ENCODE results near the gene GTPBP4.

Gene GTPBP4

DNA sequence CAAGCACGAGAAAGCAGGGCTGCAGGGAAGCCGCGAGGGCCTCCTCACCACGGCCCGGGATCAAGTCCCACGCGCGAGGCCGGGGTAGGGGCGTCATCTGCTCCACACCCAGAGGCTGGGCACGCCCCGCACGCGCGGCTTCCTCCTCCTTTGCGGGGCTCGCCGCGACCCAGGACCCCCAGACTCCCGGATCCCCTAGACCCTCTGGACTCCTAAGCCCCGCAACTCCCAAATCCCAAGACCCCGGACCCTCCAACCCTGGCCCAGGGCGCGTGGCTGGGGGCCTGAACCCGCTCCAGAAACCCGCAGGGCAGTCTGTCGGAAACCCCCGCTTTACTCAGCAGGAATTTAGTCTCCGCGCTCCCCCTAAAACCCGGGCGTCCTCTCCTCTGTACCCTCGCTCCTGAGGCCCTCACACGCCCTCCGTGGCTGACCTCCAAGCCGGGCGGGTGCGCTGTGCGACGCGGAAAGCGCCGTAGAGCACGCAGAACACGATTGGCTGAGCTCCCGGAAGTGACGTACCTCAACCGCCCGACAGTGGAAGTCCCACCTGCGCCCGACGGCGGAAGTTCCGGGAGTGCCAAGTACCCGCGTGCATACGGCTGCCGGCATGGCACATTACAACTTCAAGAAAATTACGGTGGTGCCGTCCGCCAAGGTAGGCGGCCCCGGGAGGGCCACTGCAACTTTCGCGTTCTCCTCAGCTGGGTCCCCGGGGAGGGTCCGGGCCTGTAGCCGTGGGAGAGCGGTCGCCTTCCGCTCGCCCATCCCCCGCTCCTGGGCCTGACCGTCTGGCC, at the start of gene GTPBP4:
Gene GTPBP4, plus strand, starts transcription at position 565 of the 797 bp plus-strand sequence. Its CDS starts 46 bp downstream, at position 611.
- DNase-seq = peak; percentile 98 to 99 (median 99)

GRCh38 chr10:938941-939678, 49.1 kb upstream of the GTPBP4 start:
- no peak for DNase-seq

DNA sequence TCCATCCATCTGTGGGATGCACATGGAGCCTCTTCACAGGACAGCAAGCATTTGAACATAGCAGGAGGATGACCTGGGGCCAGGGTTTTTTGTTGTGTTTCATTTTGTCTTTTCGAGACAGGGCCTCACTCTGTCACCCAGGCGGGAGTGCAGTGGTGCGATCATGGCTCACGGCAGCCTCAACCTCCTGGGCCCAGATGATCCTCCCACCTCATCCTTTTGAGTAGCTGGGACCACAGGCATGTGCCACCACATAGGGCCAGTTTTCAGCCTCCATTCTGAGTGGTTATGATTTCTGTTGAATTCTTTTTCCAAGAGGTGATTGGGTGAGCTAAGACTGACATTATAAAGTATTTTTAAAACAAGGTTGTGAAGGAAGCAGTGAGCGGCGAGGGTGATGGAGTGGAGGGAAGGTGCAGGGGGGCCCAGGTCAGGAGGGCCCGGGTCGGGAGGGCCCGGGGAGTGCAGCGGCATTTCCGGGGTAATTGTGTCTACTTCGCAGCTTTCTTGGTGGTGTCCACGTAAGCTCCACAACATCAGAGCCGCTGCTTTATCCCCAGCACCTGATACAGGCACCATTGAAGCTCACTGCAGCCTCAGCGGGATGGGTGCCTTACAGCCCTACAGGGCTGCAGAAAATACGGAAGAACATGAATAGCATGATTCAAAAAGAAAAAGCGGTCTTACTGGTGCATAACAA, 44.8 kb upstream of the GTPBP4 start:
- DNase-seq = no peak

- DNase-seq = peak; percentile 95 to 96 (median 95)
These were observed 44.0 kb upstream of the GTPBP4 start for GRCh38 chr10:944034-944831.

- no peak for DNase-seq
These were observed 42.5 kb upstream of the GTPBP4 start for GRCh38 chr10:945778-946177.

DNA sequence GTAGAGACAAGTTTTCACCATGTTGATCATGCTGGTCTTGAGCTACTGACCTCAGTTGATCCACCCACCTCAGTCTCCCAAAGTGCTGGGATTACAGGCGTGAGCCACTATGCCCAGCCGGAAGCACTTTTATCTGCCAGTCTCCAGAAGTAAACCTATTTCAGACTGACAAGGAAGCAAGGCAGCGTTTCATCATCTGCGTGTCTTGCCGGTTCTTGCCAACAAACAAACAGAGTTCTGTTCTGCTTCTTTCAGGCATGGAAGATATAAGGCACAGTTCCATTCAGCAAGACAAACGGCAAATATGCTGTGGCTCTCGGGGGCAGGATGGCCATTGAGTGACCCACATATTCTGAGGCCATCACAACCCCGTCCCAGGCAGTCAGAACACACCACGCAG, 41.2 kb upstream of the GTPBP4 start:
- DNase-seq = no peak

DNA sequence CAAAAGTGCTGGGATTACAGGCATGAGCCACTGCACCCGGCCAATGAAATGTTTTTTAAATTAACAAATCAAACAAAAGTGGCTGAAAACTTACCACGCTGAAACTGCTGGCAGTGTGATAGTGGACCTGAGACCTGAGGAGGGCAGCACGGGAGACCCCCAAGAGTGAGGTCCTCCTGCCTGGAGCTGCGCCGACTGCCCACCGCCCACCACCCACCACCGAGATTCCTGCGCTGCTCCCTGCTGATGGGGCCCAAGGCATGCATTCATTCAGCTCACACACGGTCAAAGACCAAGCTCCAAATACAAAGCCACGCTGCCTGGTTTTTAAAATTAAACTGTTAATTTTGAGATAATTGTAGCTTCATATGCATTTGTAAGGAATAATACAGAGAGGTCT, 40.4 kb upstream of the GTPBP4 start:
- DNase-seq = no peak

- no peak for DNase-seq
These were observed 39.9 kb upstream of the GTPBP4 start for GRCh38 chr10:948347-948746.

GRCh38 chr10:949446-949845, 38.8 kb upstream of the GTPBP4 start:
- DNase-seq = no peak

GRCh38 chr10:953836-954235, 34.4 kb upstream of the GTPBP4 start:
- DNase-seq = no peak

- DNase-seq = no peak
These were observed 33.8 kb upstream of the GTPBP4 start for GRCh38 chr10:954396-954795.

GRCh38 chr10:955127-955819, 33.0 kb upstream of the GTPBP4 start:
- no peak for DNase-seq

GRCh38 chr10:955820-956217, 32.4 kb upstream of the GTPBP4 start:
- DNase-seq = no peak

DNA sequence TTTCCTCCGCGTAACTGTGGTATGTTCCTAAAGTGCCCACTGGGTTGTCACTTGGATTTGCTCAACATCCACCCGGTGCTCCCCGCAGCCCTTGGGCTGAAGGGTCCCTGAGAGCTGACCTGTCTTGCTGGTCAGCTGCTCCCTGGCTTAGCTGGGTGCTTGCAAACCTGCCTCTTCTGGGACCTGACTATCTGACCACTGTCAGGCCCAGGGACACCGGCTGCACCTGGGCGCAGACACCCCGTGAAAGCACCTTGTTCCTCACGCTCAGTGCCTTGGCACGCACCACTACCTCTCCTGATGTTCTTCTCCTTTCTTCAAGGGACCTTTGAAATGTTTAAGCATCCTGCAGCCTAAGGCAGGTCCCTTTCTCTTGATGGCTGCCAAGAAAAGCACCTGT, 30.1 kb upstream of the GTPBP4 start:
- no peak for DNase-seq

DNA sequence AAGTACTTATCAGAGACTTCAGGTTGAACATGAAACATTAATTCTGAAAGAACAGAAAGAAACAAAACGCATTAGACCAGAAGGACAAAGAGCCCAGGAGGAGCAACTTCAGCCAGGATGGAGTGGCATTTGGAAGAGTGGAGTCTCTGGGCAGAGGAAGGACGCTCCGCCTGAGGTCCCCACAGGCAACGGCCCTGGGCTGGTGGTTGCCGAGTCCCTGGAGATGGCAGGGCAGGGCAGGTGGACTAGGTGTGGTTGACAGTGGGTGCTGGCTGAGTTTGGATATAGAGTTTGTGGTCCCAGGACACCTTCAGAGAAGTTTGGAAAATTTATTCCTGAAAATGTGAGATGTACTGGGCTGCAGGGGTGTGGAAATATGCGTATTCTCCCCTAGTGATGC, 29.4 kb upstream of the GTPBP4 start:
- DNase-seq = no peak

DNA sequence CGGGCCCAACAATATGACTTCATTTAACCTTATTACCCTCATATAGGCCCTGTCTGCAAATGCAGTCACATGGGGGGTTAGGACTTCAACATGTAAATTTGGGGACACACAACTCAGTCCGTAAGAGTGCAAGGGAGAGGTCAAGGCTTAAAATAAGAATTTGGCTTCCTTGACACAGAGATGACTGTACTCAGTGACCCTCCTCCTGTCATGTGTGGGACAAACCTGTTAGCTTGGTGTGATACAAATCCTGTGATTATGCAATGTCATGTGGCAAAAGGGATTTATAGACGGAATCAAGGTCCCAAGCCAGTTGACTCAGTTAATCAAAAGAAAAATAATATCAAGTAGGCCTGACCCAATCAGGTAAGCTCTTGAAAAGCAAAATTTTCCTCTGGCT, 25.9 kb upstream of the GTPBP4 start:
- no peak for DNase-seq

- DNase-seq = no peak
These were observed 25.0 kb upstream of the GTPBP4 start for GRCh38 chr10:963186-963585.

DNA sequence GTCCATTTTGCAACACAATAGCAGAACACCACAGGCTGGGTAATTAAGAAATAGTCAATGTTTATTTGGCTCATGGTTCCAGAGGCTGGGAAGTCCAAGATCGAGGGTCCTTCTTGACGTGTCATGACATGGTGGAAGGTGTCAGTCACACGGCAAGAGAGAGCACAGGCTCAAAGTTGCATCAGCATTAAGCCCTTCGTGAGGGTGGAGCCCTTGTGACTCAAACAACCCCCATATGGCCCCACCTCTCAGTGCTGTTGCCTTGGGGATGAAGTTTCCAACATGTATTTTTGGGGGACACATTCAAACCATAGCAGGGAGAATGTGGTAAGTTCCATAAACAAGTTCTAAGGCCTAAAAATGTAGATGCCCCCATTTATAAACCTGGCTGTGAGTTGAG, 24.6 kb upstream of the GTPBP4 start:
- no peak for DNase-seq

DNA sequence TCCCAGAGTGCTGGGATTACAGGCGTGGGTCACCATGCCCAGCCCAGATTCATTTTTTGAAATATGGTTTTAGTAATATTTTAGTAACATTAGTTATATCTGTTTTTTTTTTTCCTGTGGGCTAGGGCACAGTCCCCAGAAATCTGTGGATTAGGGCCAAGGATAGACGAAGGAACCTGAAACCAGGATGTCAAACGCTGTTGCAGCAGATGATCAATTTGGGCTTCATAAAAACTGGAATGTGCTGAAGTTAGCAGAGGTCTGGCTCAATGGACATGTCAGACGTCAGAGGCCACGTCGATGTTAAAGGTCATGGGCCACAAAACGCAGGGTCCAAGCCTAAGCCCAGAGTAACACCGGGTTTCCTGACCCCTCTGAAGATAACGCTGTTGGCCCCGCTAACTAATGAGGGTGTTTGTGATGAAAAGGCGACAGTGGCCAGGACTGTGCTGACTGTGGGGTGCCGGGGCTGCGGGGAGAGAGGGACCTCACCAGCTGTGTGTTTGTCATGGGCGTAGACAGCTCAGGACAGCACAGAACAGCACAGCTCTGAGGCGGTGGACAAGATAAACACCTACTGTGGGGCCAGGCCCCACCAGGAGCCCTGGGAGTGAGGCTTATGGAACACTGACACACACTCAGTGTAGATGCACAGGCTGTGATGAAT, 23.8 kb upstream of the GTPBP4 start:
- DNase-seq = no peak

DNA sequence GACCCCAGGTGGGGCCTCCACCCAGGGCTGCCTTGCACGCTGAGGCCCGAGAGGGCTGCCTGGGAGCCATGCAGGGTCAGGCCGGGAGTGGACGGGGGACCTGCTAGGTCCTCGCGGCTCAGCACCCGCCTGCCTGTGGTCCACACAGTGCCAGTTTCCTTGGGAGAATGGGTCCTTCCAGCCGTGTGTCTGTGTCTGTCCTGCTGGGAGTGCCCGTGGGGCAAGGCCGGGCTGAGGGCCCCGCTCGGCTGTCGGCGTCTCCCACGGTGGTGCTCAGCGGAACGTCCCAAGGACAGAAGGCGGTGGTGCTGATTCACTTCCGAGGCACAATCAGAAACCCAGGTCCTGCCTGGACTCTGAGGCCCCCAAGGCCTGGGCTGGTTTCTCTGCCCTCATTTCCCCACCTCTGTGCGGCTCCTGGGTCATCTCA, 23.2 kb upstream of the GTPBP4 start:
- no peak for DNase-seq

DNA sequence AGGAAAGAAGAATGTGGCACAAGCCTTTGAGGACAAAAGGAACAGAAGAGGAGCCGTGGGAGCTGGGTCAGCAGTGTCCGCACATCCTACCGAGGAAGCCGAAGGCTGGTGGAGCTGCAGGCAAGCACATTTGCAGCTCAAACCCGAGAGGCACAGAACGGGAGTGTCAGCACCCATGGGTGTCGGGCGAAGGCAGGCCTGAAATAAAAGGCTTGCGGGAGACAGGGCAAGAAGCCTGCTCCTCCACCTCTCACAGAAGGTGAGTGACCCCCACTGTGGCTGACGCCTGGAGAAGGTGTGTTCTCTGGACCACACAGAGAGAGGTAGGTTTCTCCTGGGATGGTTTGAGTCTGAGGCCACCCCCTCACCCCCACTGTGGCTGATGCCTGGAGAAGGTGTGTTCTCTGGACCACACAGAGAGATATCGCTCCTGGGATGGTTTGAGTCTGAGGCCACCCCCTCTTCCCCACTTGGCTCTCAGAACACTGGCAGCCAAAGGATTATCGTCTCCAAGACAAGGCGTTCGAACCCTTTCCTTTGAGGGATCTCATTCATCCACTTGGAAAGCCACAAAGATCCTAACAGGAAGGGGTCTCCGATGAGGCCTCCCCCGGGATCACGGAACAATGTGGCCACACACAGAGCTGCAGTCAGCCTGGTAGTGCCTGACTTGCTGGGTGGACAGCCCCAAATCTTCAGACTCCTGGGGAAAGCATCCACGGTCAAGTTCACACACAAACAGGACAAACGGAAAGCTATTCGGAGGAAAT, 21.6 kb upstream of the GTPBP4 start:
- DNase-seq = no peak
